Dermis blood vessel endothelial cell (primary cell): Measurements from ENCODE around the gene ZNF77. TPM values are rescaled to one million over a fixed set of nuclear protein-coding genes. Genes with fewer than 3 reads are reported as not detected.
"Not testable (repeated sequence)": the region's sequence is repeated elsewhere in the genome, so short reads cannot be mapped to it uniquely, and the experiment has no call there.

ENCODE experiments used
- DNase-seq: peaks from one replicate; pipeline ENCODE4 v3.0.0; 2010
- total RNA-seq: library from RNA; depleted of rRNA; stranded (reverse); fragments of >200 nt; gene quantifications from 2 replicates; pipeline ENCODE4 v1.2.3, GENCODE V29; 2014

ZNF77 gene
- 6.4 and 7.8 TPM in 2 replicates for total RNA-seq

DNA sequence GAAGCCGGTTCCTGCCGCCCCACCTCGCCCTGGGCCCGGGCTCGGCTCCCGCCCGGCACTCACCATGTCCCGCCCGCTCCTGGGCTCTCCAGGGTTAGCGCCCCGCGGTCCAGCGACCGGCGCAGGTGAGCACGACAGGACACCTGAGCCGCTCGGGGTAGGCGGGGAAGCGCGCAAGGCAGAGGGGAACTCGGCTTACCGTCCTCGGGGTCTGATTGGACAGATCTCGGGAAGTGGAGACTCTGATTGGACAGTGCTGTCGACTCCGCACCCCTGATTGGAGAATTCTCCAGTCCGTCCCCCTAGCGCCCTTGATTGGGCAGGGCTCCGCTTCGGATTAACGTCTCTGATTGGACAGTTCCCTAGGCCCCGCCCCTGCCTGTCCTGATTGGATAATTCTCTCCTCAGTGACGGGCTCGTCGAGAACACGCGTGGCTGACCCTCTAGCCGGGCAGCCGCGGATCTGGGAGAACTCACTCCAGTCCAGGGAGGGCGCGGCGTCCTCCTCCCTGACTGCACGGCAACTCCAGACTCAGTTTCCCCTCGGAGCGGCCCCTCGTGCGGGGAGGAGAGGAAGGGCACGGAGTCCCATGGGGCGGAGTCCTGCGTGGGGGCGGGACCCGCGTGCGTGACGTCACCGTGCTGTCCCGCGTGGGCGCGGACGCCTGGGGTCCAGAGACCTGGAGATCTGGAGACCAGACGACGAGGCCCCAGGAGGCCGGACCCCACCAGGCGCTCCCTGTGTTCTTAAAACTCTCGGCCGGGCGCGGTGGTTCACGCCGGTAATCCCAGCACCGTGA lies at the start of gene ZNF77:
TSS of gene ZNF77 (minus strand) at position 197 of the 800 bp plus-strand sequence. CDS start at position 66, 131 bp downstream.
- peak; percentile 99 for DNase-seq

DNA sequence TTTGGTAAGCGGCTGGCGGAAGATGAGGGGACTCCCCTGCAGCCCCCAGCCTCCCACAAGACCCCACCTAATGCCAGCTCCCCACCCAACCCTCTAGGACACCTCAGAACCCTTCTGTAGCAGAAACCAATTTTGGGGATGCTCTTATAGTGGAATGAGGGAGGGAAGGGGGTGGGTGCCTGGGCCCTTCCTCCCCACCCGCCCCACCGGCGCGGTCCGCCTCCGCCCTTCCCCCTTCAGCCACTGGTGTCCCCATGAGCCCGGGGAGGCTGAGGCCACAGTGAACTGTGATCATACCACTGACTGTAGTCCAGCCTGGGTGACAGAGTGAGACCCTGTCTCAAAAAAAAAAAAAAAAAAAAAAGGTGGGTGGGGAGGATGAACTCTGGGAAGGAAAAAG lies 48.8 kb upstream of the ZNF77 start:
- DNase-seq, result no peak

DNA sequence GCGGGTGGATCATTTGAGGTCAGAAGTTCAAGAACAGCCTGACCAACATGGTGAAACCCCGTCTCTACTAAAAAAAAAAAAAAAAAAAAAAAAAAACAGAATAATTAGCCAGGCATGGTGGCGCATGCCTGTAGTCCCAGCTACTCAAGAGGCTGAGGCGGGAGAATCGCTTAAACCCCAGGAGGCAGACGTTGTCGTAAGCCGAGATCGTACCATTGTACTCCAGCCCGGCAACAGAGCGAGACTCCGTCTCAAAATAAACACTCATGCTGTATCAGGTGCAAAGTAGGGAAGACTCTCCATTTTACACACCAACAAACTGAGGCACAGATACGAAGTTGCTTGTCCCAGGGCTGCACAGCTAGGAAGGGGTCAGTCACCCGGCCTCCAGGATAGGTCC lies 48.2 kb upstream of the ZNF77 start:
- no peak for DNase-seq

DNA sequence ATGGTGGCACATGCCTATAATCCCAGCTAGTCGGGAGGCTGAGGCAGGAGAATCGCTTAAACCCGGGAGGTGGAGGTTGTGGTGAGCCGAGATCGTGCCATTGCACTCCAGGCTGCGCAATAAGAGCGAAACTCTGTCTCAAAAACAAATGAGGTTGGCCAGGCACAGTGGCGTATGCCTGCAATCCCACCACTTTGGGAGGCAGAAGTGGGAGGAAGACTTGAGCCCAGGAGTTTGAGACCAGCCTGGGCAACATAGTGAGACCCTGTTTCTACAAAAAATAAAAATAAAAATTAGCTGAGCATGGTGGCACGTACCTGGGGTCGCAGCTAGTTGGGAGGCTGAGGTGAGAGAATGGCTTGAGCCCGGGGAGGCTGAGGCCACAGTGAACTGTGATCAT lies 47.6 kb upstream of the ZNF77 start:
- DNase-seq, result not testable (repeated sequence)

DNA sequence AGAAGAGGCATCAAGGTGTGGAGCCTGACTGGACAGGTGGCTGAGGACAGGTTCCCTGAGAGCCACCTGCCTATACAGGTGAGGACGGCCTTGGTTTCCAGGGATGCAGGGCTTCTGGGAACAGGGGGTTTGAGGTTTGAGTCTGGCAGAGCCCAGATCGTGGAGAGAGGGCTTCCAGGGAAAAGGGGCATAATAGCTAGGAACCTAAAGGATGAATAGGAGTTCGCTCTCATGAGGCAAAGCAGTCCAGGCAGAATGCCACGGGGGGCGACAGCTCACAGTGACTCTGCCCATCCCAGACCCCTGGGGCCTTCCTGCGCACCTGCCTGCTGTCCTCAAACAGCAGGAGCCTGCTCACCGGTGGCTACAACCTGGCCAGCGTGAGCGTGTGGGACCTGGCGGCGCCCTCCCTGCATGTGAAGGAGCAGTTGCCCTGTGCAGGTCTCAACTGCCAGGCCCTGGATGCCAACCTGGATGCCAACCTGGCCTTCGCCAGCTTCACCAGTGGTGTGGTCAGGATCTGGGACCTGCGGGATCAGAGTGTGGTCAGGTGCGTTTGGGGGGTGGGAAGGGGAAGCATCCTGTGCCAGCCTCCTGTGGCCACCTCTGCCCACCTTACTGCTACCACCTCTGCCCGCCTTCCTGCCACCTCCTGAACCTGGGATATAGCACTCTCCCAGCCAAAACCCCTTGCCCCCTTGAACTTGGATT lies 44.6 kb upstream of the ZNF77 start:
- no peak for DNase-seq

DNA sequence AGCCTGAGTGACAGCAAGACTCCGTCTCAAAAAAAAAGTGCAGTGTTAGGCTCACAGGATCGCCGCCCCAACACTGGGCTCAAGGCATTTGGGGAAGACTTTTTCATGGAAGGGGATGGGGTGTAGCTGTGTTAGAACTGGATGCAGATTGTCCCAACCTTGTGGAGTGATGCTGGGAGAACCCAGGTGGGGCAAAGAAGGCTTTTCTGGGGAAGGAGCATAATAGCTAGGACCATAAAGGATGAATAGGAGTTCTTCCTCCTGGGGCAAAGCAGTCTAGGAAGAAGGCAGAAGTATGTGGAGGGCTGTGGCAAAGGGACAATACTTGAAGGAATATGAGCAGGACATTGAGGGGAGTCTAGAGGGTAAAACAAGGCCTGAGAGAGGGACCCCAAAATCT lies 43.8 kb upstream of the ZNF77 start:
- DNase-seq, result no peak

DNA sequence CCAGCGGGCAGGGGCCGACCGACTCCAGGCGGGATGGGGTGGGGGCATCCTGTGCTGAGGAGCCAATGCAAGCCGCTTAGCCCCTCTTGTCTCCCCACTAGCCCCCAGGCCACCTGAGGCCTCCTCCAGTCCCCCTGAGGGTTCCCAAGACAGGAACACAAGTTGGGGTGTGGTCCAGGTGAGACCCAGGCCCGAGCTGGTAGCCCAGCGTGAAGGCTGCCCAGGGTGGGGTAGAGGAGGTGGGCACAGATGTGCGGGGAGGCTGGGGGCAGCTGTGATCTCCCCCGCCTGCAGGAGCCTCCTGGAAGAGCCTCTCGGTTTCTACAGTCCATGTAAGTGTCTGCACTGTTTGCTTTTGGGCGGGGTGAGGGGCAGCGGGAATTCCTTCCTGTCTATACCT lies 43.0 kb upstream of the ZNF77 start:
- DNase-seq, result no peak

DNA sequence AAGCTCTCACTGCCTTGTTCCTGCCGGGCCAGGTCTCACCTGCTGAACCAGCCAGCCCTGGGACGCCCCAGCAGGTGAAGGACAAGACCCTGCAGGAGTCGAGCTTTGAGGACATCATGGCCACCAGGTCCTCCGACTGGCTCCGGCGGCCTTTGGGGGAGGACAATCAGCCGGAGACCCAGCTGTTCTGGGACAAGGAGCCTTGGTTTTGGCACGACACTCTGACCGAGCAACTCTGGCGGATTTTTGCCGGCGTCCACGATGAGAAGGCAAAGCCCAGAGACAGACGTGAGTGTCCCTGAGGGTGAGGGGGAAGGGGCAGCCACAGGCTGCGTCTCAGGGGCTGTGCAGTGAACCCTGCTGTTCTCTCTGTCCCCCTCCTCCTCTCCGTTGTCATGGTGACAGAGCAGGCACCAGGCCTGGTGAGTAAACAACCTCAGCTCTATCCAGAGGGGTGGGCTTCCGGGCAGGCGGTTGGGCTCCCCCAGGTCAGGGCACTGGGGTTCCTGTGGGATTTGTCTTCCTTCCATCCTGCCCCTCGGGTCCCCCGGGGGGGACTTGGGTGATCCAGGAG lies 42.3 kb upstream of the ZNF77 start:
- DNase-seq, result peak; percentile 33

DNA sequence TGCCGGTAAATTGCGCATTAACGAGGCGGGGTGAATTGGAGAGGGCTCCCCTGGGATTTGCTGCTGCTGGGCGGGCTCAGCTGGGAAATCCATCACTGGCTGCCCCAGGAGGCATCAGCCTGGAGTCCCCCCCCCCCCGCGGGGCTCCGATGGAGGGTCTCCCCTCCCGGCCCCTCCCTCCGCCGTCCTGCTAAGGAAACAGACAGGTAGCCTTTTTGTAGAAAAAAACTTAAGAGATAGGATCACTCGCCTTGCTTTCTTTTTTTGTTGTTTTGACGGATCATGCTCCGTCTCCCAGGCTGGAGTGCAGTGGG lies 39.4 kb upstream of the ZNF77 start:
- DNase-seq, result no peak

DNA sequence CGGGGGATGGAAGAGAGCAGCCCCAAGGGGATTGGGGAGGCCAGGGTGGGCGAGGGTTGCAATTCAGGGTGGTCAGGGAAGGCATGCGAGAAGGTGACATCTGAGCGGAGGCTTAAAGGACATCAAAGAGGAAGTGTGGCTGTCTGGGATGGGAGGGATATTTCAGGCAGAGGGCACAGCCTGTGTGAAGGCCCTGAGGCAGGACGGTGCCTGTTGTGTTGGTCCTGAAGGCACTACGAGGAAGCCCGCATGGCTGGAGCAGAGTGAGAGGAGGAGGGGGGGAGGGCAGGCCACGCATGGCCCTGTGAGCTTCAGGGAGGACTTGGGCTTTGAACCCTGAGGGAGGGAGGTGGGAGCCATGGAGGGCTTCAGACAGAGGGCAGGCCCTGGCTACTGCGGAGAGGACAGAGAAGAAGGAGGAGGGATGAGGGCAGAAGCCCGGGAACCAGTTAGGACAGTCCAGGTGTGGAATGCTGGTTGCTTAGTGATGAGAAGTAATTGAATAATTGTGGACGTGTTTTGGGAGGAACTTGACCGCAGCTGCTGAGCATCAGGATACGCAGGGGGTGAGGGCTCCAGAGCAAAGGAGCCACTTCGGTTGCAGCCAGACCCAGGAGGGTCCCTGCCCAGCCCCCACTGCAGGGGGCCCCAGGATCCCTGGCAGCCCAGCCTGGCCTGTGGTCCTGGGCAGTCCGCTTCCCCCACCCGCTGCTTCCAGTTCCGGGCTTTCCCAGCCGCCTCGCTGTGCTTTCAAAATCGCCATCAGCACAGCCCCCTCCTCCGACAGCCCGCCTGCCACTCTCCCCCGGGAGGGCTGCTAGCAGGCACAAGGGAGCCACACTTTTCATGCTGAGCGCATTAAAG lies 38.8 kb upstream of the ZNF77 start:
- peak; percentile 60 for DNase-seq

DNA sequence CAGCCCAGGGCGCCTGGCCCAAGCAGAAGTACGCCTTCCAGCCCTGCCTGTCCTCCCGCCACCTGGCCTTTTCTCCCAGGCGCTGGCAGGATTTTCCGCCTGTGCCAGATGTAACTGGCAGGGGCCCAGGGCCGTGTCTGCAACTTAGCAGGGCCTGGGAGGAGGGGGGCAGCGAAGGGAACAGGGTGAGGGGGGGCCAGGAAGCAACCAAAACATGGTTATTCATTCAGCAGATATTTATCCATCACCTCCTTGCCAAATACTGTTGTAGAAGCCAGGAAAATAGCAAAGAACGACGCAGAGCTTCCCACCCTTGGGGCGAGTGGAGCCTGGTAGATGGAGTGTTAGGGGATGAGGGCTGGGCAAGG lies 38.2 kb upstream of the ZNF77 start:
- peak; percentile 90 for DNase-seq

DNA sequence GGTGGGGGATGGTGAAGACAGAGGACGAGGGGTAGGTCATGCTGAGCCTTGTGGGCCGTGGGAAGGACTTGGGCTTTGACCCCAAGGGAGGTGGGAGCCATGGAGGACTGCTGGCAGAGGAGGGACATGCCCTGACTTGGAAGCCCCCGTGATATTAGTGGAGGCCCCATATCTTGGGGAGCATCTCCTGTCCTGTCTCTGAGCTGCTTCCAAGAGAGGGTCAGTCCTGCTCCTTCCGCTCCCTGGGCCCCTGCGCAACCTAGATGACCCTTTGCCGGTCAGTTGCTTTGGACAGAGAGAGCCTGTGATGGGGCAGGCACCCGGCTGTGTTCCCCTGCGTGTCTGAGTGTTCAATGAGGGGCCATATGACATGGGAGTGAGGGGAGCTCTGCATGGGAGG lies 37.8 kb upstream of the ZNF77 start:
- DNase-seq, result no peak

DNA sequence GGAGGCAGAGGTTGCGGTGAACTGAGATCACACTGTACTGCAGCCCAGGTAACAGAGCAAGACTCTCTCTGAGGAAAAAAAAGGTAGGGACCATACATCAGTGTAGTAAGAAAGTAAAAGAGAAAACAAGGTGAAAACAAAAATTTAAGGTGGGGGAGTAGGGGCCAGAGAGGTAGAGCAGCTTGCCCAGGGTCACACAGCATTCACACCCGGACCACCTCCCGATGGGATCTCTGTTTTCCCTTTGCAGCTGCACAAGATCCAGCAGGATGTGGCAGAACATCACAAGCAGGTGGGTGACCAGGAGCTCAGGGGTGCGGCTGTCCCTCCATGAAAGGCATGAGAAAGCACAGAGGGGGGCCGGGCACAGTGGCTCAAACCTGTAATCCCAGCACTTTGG lies 37.1 kb upstream of the ZNF77 start:
- DNase-seq, result no peak

DNA sequence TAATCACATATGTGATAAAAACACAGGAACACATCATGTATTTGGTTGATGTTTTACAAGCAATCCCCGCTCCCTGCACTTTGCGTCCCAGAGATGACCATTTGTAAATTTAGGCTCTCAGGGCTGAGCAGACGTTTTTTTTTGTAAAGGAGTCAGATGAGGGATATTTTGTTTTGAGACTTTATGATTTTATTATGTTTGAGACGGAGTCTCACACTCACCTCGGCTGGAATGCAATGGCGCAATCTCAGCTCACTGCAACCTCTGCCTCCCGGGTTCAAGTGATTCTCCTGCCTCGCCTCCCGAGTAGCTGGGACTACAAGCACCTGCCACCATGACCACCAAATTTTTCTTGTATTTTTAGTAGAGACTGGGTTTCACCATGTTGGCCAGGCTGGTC lies 34.0 kb upstream of the ZNF77 start:
- DNase-seq, result no peak

DNA sequence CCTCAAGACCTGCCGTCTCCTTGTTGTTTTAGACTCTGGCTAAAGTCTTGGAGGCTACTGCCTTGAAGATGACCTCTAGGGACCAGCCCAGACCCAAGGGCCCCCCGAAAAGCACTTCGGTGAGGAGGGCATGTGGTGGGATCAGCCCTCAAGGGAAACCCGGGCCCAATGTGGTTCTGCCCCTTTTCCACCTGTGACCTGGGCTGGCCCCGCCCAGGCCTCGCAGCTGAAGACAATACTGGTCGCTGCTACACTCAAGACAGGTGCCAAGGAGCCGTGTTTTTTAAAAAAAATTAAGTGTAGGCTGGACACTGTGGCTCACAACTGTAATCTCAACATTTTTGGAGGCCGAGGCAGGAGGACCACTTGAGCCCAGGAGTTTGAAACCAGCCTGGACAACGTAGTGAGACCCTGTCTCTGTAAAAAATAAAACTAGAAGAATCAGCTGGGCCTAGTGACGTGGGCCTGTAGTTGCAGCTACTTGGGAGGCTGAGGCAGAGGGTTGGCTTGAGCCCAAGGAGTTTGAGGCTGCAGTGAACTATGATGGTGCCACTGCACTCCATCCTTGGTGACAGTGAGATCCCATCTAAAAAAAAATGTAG lies 33.5 kb upstream of the ZNF77 start:
- no peak for DNase-seq

DNA sequence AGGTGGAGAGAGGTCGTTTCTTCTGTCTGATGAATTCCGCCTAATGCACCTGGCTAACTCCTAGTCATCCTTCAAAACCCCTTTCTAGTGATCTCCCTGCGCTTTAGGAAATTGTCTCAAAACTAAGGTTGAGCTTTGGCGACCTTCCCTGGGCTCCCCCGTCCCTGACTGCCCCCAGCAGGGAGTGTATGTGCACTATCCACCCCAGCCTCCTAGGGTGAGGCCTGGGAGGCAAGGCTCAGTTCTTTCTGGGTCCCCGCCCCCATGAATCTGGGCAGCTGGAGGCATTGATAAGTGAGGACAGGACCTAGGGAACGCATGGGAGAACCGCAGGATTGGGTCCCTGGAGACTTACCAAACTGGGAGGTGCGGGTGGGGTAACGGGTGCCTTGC lies 33.0 kb upstream of the ZNF77 start:
- no peak for DNase-seq

DNA sequence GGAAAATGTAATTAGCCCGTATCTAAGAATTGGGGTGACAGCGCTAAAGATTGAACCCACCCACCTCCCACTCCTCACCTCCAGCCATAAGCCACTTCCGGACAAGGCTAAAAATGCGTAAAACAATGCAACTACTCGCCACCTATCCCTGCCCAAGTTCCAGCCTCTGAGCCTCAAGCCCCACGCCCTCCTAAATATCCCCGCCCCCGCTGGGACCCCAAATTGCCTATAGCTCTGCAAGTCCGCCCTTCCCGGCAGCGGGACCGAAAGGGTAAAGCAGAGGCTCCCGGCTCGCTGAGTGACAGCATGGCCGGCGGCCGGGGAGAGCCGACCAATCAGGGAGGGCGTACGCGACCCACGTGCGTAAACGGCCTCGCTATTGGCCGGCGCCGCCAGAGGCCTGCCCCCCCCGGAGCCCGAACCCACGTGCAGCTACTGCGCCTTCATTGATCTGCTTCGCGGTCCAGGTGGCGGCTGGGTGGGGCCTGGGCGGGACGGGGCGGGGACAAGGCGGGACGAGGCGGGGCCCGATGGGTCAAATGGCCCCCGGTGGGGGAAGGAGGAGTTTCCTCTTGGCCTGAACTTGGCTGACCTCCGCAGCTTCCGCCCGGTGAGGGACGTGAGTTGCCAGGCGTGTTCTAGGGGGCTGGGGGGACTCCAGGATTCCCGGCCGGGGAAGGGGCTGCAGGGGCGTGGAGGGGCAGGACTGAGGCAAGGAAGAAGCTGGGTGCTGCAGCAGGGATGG lies 32.4 kb upstream of the ZNF77 start, which contains the start of gene TLE6:
TSS of gene TLE6 (plus strand) at position 564 of the 745 bp plus-strand sequence. CDS start 670 bp downstream, outside the sequence.
- peak; percentile 97 for DNase-seq

DNA sequence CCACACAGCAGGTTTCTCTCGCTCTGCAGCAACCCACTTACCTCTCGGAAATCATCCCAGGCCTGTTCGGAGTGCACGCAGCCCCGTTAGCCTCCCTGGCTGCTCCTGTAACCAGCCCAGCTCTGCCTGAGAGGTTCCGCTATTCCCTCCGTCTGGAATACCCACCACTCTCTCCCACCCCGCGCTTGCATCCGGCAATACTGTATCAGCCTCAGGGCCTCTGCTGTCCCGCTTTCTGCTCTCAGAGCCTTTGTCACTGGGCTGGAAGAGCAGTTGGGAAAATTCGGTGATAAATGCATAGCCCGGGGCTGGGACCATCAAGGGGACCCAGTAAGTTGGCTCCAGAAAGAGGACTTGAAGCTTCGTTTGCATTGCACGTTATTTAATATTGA lies 31.8 kb upstream of the ZNF77 start:
- DNase-seq, result no peak

DNA sequence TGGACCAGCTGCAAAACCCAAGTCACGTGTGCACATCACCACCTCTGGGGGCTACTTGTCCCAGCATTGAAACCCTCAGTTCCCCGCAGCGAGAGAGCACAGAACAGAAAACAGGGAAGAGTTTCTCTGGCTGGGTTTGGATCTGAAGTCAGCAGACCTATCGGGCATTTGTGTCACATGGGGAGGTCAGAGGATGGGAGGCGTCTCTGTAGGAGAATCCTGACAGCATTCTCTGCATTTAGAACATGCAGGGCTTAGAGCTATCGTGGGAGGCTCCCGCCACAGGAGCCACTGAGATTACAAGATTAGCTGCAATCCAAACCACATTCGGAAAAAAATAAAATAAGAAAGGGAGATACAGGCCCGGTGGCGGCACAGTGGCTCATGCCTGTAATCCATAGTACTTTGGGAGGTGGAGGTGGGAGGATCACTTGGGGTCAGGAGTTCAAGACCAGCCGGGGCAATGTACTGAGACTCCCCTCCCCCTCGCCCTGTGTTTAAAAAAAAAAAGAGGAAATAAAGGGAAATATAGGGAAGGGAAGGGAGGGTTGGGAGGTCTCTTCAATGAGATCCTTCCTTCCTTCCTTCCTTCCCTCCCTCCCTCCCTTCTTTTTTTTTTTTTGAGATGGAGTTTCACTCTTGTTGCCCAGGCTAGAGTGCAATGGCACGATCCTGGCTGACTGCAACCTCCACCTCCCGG lies 29.7 kb upstream of the ZNF77 start:
- peak; percentile 21 for DNase-seq

DNA sequence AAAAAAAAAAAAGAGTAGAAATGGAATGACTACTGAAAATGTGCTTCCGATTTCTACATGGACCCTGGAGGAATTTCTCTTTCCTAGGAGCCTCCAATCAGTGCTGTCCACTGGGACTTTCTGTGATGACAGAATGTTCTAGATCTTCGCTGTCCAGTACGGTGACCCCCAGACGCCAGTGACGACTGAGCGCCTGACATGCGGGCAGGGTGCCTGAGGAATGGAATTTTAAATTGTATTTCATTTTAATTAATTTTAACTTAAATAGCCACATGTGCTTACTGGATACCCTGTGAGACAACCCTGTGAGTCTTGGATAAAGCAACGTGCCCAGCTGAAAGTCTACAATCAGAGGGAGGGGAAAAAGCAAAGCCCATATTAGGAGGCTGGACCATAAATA lies 28.5 kb upstream of the ZNF77 start:
- DNase-seq, result no peak

DNA sequence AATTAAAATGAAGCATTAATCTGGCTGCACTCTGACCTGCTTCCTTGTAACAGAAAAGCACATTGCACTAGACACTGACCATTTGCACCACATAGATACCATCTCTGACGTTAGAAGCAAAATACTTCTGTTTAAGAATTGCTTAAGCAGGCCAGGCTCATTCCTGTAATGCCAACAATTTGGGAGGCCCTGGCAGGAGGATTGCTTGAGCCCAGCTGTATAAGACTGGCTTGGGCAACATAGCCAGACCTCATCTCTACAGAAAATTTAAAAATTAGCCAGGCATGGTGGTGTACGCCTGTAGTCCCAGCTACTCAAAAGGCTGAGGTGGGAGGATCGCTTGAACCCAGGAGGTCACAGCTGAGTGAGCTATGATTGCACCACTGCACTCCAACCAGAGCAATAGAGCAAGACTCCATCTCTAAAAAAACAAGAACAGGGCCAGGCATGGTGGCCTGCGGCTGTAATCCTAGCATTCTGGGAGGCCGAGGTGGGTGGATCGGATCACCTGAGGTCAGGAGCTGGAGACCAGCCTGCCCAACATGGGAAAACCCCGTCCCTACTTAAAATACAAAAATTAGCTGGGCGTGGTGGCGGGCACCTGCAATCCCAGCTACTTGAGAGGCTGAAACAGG lies 25.5 kb upstream of the ZNF77 start:
- no peak for DNase-seq
